ENCODE results near the gene FYB1.

The FYB1 gene

DNA sequence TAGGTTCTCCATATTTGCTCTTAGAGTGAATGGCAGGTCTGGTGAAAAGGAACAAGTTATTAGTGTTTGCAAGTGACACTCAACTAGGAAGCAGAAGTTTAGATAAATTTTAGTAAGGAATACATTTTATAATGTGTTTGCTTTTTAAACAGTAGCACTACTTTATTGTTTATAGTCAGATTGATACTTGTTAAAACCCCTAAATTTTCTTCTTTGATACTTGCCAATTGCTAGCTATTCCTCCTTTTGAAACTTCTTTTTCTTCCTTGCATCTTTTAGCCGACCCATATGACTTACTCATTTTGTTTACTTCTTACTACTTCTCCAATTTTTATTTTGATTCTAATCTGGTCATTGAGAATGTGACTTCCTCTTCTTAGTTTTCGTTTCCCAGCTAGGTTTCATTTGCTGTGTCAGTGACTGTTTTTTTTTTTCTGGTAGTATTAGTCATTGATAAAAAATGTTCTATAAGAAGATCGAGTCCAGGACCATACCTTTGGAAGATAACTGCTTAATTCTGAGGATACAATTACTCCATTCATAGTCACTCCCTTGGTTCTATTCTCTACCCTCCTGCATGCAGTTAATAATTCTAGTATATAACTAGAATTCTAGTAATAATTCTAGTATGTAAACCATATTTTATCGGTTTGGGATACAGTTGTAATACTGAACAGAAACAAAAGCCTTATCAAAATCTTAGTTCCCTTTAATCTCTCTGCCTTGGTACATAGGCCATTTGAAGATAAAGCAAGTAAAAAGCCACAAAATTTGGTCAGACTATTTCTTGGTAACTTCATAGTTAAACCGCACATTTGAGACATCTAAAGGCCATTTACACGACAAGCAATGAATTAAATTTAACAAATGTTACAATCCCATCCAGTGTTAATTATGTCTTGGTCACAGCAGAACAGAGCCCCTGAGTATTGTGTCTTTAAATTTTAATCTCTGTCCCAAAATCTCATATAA, 142.3 kb downstream of the FYB1 start:
- peak; percentile 71 to 83 for DNase-seq

DNA sequence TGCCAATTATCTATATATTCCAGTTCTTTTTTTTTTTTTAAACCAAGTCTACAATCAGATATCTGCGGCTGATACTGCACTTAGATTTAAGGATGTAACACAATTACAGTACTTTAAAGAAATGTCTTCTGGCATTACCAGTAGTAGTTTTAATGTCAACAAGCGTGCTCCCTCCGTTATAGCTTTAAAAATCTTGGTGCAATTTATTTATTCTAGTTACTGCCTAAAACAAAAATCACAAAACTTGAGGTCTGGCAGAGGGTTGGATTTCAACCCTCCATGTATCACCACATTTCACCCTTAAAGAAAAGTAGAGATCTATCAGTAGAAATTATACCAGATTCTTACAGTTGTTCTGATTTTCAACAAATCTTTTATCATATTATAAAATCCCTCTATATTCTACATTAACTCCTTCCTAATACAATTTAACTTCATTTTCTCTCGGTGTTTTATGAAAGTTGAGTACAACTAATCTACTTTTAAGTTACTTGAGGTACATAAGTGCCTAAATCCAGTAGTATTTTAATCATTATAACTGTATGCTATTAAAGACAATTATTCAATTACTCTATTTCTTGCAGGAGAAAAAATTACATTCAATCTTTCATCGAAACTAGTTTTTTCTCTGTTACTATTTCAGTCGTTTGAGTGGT, 143.1 kb downstream of the FYB1 start:
- DNase-seq: no peak

DNA sequence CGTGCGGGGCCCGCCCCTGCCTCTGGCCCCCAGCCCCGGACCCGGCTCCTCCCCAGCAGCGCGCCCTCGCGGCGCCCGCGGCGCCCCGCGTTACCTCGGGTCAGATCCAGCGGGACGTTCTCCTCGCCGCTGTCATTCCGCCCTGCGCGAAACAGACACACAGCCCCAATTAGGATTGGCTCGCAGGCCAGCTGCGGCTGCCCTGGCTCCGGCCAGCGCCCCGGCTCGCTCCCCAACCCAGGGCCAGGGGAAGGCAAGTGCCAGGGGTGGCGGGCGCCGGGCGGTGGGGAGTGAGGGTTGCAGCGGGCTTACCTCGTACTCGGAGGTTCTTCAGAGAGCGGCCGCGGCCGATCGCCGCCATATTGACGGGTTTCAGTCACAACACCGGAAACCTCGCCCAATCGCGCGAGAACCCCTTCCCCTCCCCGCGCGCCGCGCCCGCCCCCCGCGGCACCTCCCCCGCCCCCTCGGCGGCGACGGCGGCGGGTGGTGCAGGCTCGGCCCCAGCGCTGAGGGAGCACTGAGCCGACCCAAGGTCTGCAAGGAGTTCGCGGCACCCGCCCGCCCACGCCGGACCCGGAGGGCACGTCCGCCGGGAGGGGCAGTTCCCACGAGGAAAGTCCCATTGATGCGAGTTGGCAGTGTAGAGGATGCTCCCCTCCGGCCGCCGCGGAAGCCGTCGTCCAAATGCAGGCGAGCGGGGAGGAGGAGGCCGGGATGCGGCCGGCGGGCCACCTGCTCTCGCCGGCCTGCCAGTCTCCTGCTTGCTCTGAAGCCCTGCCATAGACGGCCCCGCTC, 145.1 kb downstream of the FYB1 start, which contains the start of gene RICTOR:
RICTOR (minus strand) TSS at position 383 of the 798 bp plus-strand sequence; CDS start at position 361, 22 bp downstream.
- DNase-seq: peak; percentile 56 to 79

GRCh38 chr5:39073767-39074016, 145.7 kb downstream of the FYB1 start:
- no peak for DNase-seq

GRCh38 chr5:39072925-39073766, 146.2 kb downstream of the FYB1 start:
- DNase-seq: peak; percentile 49 to 53

DNA sequence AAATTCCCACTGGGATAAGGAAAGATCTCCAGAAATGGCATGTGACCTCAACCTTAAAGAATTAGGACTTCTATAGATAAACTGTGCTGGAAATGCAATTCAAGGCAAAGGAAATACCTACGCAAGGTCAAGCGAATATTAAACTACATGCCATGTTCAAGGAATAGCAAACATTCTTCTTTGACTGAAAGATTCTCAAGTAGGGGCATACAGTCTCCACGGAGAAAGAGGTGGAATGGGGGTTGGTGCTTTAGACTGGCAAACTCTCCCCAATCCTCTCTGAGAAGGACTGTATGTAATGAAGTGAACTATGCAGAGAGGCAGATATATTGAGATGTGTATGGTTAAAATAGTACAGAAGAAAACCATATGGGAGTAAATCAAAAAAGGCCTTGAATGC, 151.3 kb downstream of the FYB1 start:
- DNase-seq: no peak

DNA sequence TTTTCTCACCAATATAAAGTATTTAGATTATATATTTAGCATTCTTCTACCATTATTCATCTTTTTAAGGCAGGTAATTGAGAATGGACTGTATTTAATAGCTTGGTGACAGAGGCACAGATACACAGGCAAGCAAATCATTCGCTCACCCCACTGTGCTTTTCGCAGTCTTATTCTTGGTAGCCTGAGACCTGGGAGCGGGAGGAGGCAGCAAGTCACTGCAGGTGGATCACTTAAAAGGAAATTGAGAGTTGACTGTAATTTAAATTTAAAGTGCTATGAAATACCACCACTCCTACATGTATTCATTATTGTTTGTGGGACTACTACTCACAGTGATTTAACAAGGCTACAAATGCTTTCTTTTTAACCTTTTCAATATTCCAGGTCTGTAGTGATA, 154.9 kb downstream of the FYB1 start:
- no peak for DNase-seq

DNA sequence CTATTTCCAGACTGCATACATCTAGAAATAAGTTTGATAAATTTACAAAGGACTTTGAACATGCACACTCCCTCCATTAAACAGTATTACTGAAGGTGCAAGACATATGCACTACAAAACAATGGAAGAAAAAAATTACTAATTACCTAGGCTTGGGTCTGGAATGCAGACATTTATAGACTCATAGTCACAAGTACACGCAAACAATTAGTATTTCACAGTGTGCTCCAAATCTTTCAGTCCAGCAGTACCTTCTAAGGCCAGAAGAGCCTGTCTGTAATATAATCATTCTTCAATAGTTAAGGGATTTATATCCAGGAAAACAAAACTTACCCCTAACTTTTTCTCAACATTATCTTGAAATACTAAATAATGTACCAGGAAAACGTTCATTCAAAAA, 156.3 kb downstream of the FYB1 start:
- peak in 1 of 2 experiments; percentile 29 for DNase-seq

DNA sequence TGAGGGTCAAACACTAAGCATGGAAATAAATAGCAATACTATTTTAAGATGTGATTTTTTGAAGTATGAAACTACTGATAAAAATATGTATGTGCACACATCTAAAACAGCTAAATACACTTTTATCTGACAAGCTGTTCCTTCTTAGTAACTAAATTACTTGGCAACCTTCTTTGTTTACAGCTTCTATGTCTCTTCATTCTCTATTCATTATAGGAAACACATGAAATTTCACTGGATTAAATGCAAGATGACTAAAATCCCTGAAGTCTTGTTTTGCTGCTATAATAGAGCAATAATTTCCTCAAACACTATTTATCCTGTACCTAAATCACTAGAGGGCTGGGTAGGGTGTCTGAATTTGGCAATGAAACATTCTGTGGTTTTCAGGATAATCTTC, 156.8 kb downstream of the FYB1 start:
- DNase-seq: no peak

DNA sequence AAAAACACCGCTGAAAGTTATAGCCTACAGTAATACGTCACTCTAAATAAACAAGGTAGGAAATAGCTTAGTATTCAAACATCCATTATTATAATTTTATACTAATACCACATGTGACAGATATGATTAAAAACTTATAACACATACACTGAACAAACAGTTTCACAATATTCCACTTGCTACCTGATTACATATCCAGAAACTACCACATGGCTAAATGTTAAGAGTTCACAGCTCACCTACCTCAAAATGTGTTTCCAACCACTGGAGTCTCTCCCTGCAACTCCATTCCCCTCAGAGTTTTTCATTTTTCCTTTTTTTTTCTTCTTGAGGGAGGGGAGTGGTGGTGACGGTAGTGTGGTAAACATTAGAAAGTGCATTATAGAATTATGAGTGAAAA, 157.3 kb downstream of the FYB1 start:
- no peak for DNase-seq

GRCh38 chr5:39059064-39059463, 160.3 kb downstream of the FYB1 start:
- DNase-seq: no peak

DNA sequence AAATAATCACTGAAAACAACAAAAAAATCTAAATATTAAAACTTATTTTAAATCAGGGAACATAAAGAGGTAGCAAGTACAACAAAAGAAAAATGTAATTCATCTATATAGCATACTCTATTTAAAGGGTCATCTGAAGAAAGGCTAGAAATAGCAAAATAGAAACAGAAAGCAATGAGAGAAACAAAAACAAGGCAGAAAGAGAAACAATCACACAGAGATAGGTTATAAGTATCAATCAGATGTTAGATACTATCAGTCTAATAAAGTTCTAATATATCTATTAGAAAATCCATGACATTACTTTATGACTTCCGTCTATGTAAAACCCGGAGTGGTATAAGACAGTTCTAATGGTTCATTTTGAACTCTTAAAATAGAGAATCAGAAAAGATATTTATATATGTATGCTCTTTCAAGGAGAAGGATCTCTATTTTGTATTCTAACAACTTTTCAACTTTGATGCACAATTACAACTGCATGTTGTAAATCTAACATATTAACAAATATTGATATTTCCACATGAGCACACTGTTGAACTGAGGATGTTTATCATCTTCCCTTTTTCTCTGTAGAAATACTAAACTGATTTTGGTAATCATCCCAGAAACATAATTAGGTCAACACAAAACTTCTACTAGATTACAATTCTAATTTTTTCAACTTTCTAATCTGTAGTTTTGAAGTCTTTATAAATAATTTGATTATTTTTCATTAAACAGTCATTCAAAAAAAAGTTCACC, 161.0 kb downstream of the FYB1 start:
- no peak for DNase-seq

- no peak for DNase-seq
Observed at GRCh38 chr5:39057734-39058133, 161.6 kb downstream of the FYB1 start.

GRCh38 chr5:39055768-39056398, 163.5 kb downstream of the FYB1 start:
- no peak for DNase-seq
